Raji (cell line): ENCODE results near the gene SNRNP70.
"Not testable (repeated sequence)": the region's sequence is repeated elsewhere in the genome, so short reads cannot be mapped to it uniquely, and the experiment has no call there.

Source experiments
- POLR2A ChIP-seq: IDR thresholded peaks from 2 replicates; pipeline ENCODE4 v1.6.1; 2011; ENCODE audit warnings: low read depth, low read length, control low read depth; ENCODE audit not compliant: insufficient read depth

Gene SNRNP70

DNA sequence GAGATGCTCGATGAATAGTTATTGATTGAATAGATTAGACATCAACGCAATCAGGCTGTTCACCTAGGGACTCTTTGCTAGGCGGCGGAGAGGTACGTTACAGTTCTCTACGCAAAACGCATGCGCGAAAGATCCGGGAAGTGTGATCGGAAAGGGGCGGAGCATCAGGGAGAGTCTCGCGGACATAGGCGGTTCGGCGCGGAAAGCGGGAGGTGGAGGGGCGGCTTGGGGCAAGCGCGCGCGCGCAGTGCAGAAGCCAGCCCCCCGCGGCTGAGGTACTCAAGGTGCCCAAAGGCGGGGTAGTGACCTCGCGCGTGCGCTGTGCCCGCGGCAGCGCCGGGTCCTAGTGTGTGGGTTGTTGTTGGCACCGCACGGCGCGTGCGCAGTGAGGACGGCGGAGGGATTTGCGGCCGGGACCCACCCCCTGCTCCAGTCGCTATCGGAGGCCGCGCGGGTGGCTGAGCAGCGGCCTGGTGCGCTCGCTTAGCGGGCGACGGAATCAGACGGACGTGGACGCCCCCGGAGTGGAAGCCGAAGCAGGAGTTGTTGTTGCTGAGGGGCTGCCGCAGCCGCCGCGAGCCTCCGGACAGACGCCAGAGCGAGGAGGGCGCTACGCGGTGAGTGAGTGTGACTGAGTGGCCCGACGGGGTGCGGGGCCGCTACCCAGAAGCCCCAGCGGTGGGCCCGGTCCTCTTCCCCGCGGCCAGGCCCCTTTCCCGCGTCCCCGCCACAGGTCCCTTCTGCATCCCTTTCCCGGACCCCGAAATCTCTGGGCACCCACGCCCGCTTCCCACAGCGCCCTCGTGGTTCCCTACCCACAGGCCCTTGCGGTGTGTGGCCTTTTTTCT is at the start of gene SNRNP70:
TSS of gene SNRNP70 (plus strand) at position 432 of the 848 bp plus-strand sequence. CDS start 964 bp downstream, outside the sequence.
- TF ChIP-seq POLR2A = peak; percentile 90

DNA sequence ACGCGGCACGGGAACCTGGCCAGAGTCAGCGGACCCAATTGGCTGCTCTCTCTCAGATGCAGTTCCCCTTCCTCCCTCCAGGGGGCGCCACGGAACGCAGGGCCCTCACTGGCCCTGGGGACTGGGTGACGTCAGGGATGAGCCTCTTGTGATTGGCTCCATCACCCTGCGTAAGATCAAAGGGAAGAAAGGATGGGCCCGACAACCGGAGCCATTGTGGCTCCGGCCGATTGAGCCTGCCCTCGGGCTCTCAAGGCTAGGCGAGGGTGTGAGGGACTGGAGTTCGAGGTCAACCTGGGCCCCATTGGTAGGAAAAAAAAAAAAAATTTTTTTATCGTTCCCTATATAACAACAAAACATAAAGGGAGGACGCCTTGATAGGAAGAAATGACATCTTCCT is 48.4 kb upstream of the SNRNP70 start, which contains the start of gene CGB1:
TSS of gene CGB1 (minus strand) at position 81 of the 400 bp plus-strand sequence. CDS start 184 bp downstream, outside the sequence.
- not testable (repeated sequence) for TF ChIP-seq POLR2A

GRCh38 chr19:49042177-49042576 is 43.1 kb upstream of the SNRNP70 start:
- TF ChIP-seq POLR2A = no peak

- not testable (repeated sequence) for TF ChIP-seq POLR2A
Measured at GRCh38 chr19:49043548-49043947, 41.7 kb upstream of the SNRNP70 start, which contains the start of gene CGB5. Gene CGB5, plus strand, starts transcription at chr19:49043848. Its CDS starts 362 bp downstream, at chr19:49044210.

DNA sequence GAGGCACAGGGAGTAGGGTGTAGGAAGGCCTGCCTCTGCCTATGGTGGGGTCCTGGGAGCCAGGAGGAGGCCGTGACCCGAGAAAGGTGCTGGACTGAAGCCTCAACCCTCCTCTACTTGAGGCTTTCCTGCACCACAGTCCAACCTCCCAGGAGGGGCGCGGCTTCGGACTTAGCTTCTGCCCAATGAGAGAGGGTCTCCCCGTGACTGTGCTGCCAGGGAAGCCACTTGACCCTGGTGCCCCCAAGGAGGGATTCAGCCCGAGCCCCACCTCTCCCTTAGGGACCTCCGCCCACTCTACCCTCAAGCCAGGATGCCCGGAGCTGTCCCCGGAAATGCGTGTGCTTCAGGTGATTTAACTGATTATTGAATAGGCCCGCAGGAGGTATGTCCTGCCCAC is 36.2 kb upstream of the SNRNP70 start, which contains the start of gene CGB8:
TSS of gene CGB8 (minus strand) at position 101 of the 400 bp plus-strand sequence. CDS start 372 bp downstream, outside the sequence.
- TF ChIP-seq POLR2A = not testable (repeated sequence)

GRCh38 chr19:49056101-49056901 is 28.9 kb upstream of the SNRNP70 start:
- TF ChIP-seq POLR2A = no peak

GRCh38 chr19:49057636-49058234 is 27.5 kb upstream of the SNRNP70 start, which contains the start of gene CGB7:
Gene CGB7, minus strand, starts transcription at chr19:49057749. Its CDS starts 2,374 bp downstream, at chr19:49055375.
- TF ChIP-seq POLR2A = no peak

DNA sequence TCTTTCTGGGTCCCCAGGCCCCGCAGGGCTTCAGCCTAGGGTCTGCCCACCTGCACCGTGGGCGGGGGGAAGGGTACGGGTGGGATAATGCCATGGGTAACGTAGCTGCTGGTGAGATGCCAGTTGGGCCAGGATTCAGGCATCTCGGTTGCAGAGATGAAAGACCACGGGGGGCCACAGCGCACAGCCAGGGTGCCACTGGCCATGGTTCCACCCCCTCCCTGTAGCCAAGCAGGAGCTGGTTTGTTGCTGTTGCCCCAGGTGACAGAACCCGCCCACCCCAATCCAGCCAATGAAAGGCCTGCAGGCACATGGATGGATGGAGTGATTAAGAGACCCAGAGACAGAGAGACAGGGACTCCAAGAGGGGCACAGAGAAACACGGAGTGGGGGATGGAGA is 26.7 kb upstream of the SNRNP70 start:
- no peak for TF ChIP-seq POLR2A

GRCh38 chr19:49059053-49059452 is 26.2 kb upstream of the SNRNP70 start:
- no peak for TF ChIP-seq POLR2A

GRCh38 chr19:49061000-49061399 is 24.3 kb upstream of the SNRNP70 start:
- no peak for TF ChIP-seq POLR2A

DNA sequence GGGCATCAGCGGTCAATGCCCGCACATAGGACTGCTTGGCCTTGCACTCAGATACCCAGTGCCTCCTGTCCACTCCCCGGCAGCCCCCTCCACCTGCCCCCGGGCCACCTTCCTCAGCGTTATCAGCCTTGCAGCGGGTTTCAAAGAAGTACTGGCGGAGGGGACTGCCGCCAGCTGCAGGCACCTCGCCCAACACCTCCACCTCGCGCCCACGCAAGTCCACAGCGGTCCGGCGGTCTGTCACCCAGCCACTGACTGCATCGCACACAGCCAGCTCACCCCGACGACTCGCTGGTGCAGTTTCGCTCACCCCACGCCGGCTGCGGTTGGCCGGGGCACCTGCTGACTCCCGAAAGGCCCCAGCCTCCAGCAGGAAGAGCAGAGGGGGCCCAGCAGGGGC is 23.8 kb upstream of the SNRNP70 start:
- TF ChIP-seq POLR2A = no peak

- TF ChIP-seq POLR2A = no peak
Measured at GRCh38 chr19:49064029-49064629, 21.1 kb upstream of the SNRNP70 start.

DNA sequence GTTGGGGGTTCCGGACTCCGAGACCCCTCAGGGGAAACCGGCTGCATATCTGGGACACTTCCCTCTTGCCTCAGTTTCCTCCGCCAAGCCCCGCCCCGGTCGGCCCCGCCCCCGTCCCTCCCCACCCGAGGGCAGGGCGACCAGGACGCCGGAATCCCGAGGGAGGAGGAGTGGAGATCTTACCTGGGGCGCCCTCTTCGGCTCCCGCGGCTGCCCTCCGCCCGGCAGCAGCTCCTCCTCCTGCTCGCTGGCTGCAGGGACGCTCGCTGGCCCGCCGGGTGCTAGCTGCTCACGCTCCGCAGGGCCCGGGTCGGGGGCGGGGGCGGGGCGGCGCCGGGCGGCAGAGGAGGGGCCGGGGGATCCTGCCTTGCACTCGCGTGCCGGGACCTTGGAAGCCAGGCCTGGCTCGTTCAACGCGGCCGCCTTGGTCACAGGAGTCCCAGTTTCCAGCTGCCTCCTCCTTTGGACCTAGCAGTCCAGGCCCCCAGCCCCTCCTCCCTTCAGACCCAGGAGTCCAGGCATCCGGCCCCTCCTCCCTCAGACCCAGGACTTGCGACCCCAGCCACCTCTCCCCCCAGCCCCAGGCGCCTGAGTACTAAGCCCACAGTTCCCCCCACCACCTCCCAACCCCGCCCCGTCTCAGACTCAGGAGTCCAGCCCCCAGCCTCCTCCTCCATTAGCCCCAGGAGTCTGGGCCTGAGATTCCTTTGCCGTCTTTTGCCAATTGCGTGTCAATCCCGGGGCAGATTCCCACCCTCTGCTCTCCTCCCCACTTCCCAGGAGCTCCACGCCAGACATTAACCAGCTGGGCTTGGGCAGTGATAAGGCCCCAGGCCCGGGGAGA is 20.3 kb upstream of the SNRNP70 start, which contains the start of gene NTF4:
TSS of gene NTF4 (minus strand) at position 51 of the 844 bp plus-strand sequence. CDS start 2,821 bp downstream, outside the sequence.
- no peak for TF ChIP-seq POLR2A

GRCh38 chr19:49065905-49066512 is 19.2 kb upstream of the SNRNP70 start:
- no peak for TF ChIP-seq POLR2A

GRCh38 chr19:49067554-49067953 is 17.7 kb upstream of the SNRNP70 start:
- no peak for TF ChIP-seq POLR2A
